Naive thymus-derived CD4-positive, alpha-beta T cell (primary cell): ENCODE results near the gene BTG4. TPM values are rescaled to one million over a fixed set of nuclear protein-coding genes. Genes with fewer than 3 reads are reported as not detected.

Experiments
- ATAC-seq: fragments of 150-1000 bp; cut with Tn5 transposase; 2 replicates; pipeline ENCODE4 v1.10.0; 2021; ENCODE audit warnings: mild to moderate bottlenecking, moderate library complexity
- CTCF ChIA-PET: fragments of 350-600 bp; sonication (Branson Sonifier 250); formaldehyde crosslinking; loops from one replicate; lab custom pipeline; 2021; ENCODE audit warnings: antibody characterized with exemption; lab: Charles Lee
- POLR2A ChIA-PET: fragments of 350-600 bp; sonication (Branson Sonifier 250); formaldehyde crosslinking; loops from one replicate; lab custom pipeline; 2021; ENCODE audit warnings: antibody characterized with exemption, inconsistent platforms; lab: Charles Lee
- DNase-seq, 9 donors: peaks; one replicate each; pipeline versions ENCODE4 v3.0.0 to v3.0.0-alpha.2; 2020 to 2022; ENCODE audit warnings: mixed read lengths in 1 of 9
- H3K27ac ChIP-seq: one replicate; pipeline ENCODE4 v1.7.0; 2013; ENCODE audit warnings: mild to moderate bottlenecking, low read depth, low read length, moderate library complexity
- H3K27me3 ChIP-seq, 2 donors: one replicate each; pipeline ENCODE4 v1.7.0; 2013; ENCODE audit warnings: low read length in 2 of 2, mild to moderate bottlenecking in 2 of 2, moderate library complexity in 2 of 2; ENCODE audit not compliant: control insufficient read depth in 2 of 2, insufficient read depth in 2 of 2
- H3K36me3 ChIP-seq, 3 experiments: 1 replicate in 2 of 3; 2 replicates in 1 of 3; pipeline ENCODE4 v1.7.0; 2013; ENCODE audit warnings: low read length in 3 of 3, mild to moderate bottlenecking in 3 of 3, moderate library complexity in 1 of 3; ENCODE audit not compliant: insufficient read depth in 3 of 3, control insufficient read depth in 2 of 3
- H3K4me1 ChIP-seq, 2 donors: one replicate each; pipeline ENCODE4 v1.7.0; 2013; ENCODE audit warnings: low read length in 2 of 2, mild to moderate bottlenecking in 2 of 2, moderate library complexity in 1 of 2; ENCODE audit not compliant: control insufficient read depth in 2 of 2, insufficient read depth in 2 of 2
- H3K4me3 ChIP-seq: 2 replicates; pipeline ENCODE4 v1.7.0; 2013; ENCODE audit warnings: mild to moderate bottlenecking, low read length
- H3K9me3 ChIP-seq, 3 experiments: 1 replicate in 2 of 3; 2 replicates in 1 of 3; pipeline ENCODE4 v1.7.0; 2013; ENCODE audit warnings: low read length in 3 of 3; ENCODE audit not compliant: control insufficient read depth in 2 of 3
- H3K27ac Mint-ChIP-seq, 9 donors: one replicate each; pipeline ENCODE4 v1.8.0; 2020 to 2022; ENCODE audit warnings: mixed read lengths in 9 of 9, mild to moderate bottlenecking in 8 of 9, moderate library complexity in 5 of 9, inconsistent platforms in 2 of 9
- H3K27me3 Mint-ChIP-seq, 5 donors: one replicate each; pipeline ENCODE4 v1.8.0; 2021 to 2022; ENCODE audit warnings: mixed read lengths in 5 of 5, mild to moderate bottlenecking in 1 of 5
- H3K36me3 Mint-ChIP-seq, 5 donors: one replicate each; pipeline ENCODE4 v1.8.0; 2020 to 2022; ENCODE audit warnings: mixed read lengths in 5 of 5, mild to moderate bottlenecking in 3 of 5, inconsistent platforms in 1 of 5
- H3K4me1 Mint-ChIP-seq, 7 donors: one replicate each; pipeline ENCODE4 v1.8.0; 2020 to 2022; ENCODE audit warnings: mixed read lengths in 7 of 7, mild to moderate bottlenecking in 3 of 7, inconsistent platforms in 1 of 7
- H3K4me3 Mint-ChIP-seq, 10 donors: one replicate each; pipeline ENCODE4 v1.8.0; 2020 to 2022; ENCODE audit warnings: mild to moderate bottlenecking in 10 of 10, mixed read lengths in 10 of 10, moderate library complexity in 6 of 10, inconsistent platforms in 2 of 10
- H3K9me3 Mint-ChIP-seq, 11 donors: one replicate each; pipeline ENCODE4 v1.8.0; 2020 to 2022; ENCODE audit warnings: mixed read lengths in 11 of 11, mild to moderate bottlenecking in 4 of 11, inconsistent platforms in 1 of 11, moderate library complexity in 1 of 11
- intact Hi-C, 2 donors: fragments of 100-400 bp; cut with micrococcal nuclease; formaldehyde crosslinking; loops; one replicate each; pipeline ENCODE4 v1.15.1; 2023
- polyA plus RNA-seq, 2 donors: library from polyadenylated mRNA; unstranded; fragments of 300-500 nt; fragmentation: Illumina TruSeq; gene quantifications; one replicate each; pipeline ENCODE4 v1.2.3, GENCODE V29; 2021
- total RNA-seq, 6 experiments: library from RNA in 5 of 6; stranded (reverse) in 5 of 6; gene quantifications; 1 replicate in 5 of 6; 2 replicates in 1 of 6; pipeline ENCODE4 v1.2.3 and lab custom pipeline; 2021 to 2026

Gene BTG4
- total and polyA plus RNA-seq, 7 experiments from 2014 or later, result not detected

- H3K9me3 Mint-ChIP-seq, result no peaks in the 10 kb centered on the region
- no peaks in the 10 kb centered on the region for H3K36me3 Mint-ChIP-seq
- DNase-seq (no peak), ATAC-seq (no peak)
- peak overlapping the region in 1 of 9 donors; percentile 8 for H3K27ac Mint-ChIP-seq
- POLR2A ChIA-PET, result no interaction called here
- H3K9me3 ChIP-seq, result no peaks in the 10 kb centered on the region
- no peaks in the 10 kb centered on the region for H3K4me1 ChIP-seq
- H3K4me3 ChIP-seq, result no peak overlapping the region
- no peaks in the 10 kb centered on the region for H3K36me3 ChIP-seq
- CTCF ChIA-PET, result no interaction called here
- H3K4me1 Mint-ChIP-seq, result peaks cover 0 to 5% (median 0%) of the 10 kb centered on the region in 7 donors
- H3K27me3 Mint-ChIP-seq, result peaks cover 0 to 27% (median 18%) of the 10 kb centered on the region in 5 donors
- H3K27ac ChIP-seq, result no peak overlapping the region
- no peak overlapping the region for H3K4me3 Mint-ChIP-seq
- no peaks in the 10 kb centered on the region for H3K27me3 ChIP-seq
- intact Hi-C loops, result no loop called here
Observed at GRCh38 chr11:111456086-111456858, 55.9 kb downstream of the BTG4 start.

DNA sequence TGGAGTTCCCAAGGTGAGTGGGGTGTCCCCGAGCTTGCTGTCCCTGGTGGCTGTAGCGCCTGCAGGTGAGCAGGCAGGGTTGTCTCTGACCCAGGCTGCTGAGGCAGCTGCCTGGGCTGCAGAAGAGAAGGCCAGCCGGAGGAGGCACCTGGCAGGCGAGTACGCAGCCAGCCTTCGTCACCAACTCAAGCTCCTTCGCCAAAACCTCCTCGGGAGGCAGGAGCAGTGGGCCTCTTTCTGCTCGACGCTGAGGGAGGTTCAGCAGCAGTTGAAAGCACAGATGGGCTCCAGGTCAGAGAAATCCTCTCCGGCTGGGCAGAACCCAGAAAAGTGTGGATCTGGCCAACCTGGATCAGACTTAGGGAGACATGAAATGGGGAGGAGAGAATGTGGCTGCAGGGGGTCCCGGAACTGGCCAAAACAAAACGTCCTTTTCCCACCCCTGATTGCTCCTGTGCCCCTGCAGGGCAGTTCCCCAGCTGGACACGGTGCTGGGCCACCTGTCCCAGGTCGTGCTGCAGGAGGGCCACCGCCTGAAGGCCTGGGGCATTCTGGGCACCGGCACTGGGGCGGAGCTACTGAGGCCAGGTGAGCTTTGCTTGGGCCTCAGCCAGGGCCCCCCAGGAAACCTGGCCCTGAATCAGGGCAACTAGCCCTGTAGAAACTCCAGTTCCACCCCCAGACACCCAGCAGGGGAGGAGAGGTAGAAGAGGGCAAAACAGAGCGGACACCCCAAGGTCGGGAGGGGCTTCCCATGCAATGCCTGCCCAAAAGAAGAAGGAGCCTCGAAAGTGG is 56.7 kb downstream of the BTG4 start:
- Mint-ChIP-seq H3K4me1 (peaks cover 0 to 3% (median 0%) of the 10 kb centered on the region in 7 donors), H3K4me3 (no peak overlapping the region), H3K27me3 (peaks cover 0 to 25% (median 12%) of the 10 kb centered on the region in 5 donors), H3K27ac (peak overlapping the region in 1 of 9 donors; percentile 8), H3K9me3 (no peaks in the 10 kb centered on the region), H3K36me3 (no peaks in the 10 kb centered on the region)
- H3K4me1 ChIP-seq, result no peaks in the 10 kb centered on the region
- no peak overlapping the region for H3K4me3 ChIP-seq
- ATAC-seq, result no peak
- H3K9me3 ChIP-seq, result no peaks in the 10 kb centered on the region
- ChIA-PET CTCF (no interaction called here), POLR2A (no interaction called here)
- H3K27ac ChIP-seq, result no peak overlapping the region
- no peaks in the 10 kb centered on the region for H3K27me3 ChIP-seq
- no peaks in the 10 kb centered on the region for H3K36me3 ChIP-seq
- intact Hi-C loops, result loop anchor here in 1 of 2 donors (2.0 kb wide), 1 partner anchor 321 kb away; no protein-coding TSS in a partner anchor
- no peak for DNase-seq

- H3K36me3 Mint-ChIP-seq, result no peaks in the 10 kb centered on the region
- H3K9me3 Mint-ChIP-seq, result no peaks in the 10 kb centered on the region
- POLR2A ChIA-PET, result no interaction called here
- DNase-seq (peak in 3 of 9 donors; percentile 14 to 64 (median 23)), ATAC-seq (no peak)
- Histone ChIP-seq H3K4me1 (no peaks in the 10 kb centered on the region), H3K36me3 (no peaks in the 10 kb centered on the region), H3K27ac (no peak overlapping the region), H3K4me3 (no peak overlapping the region), H3K27me3 (no peaks in the 10 kb centered on the region), H3K9me3 (no peaks in the 10 kb centered on the region)
- peaks cover 0 to 3% (median 0%) of the 10 kb centered on the region in 7 donors for H3K4me1 Mint-ChIP-seq
- H3K4me3 Mint-ChIP-seq, result no peak overlapping the region
- H3K27ac Mint-ChIP-seq, result no peak overlapping the region
- peaks cover 0 to 17% (median 8%) of the 10 kb centered on the region in 5 donors for H3K27me3 Mint-ChIP-seq
- intact Hi-C loops, result loop anchor here (1.0 to 2.0 kb wide), 4 partner anchors 85 to 387 kb away; no protein-coding TSS in a partner anchor
- CTCF ChIA-PET, result no interaction called here
Observed at GRCh38 chr11:111454561-111455192, 57.5 kb downstream of the BTG4 start.

- peak overlapping the region in 1 of 9 donors; percentile 60 for H3K27ac Mint-ChIP-seq
- POLR2A ChIA-PET, result no interaction called here
- ATAC-seq (no peak), DNase-seq (no peak)
- H3K4me1 ChIP-seq, result no peaks in the 10 kb centered on the region
- CTCF ChIA-PET, result no interaction called here
- H3K27me3 Mint-ChIP-seq, result peaks cover 0 to 3% (median 3%) of the 10 kb centered on the region in 5 donors
- no peaks in the 10 kb centered on the region for H3K36me3 Mint-ChIP-seq
- no peaks in the 10 kb centered on the region for H3K27me3 ChIP-seq
- H3K4me1 Mint-ChIP-seq, result peaks cover 0 to 3% (median 0%) of the 10 kb centered on the region in 7 donors
- no peaks in the 10 kb centered on the region for H3K9me3 ChIP-seq
- H3K4me3 ChIP-seq, result no peak overlapping the region
- intact Hi-C loops, result no loop called here
- H3K9me3 Mint-ChIP-seq, result no peaks in the 10 kb centered on the region
- no peak overlapping the region for H3K4me3 Mint-ChIP-seq
- H3K36me3 ChIP-seq, result no peaks in the 10 kb centered on the region
- no peak overlapping the region for H3K27ac ChIP-seq
Observed at GRCh38 chr11:111452817-111453552, 59.2 kb downstream of the BTG4 start.

DNA sequence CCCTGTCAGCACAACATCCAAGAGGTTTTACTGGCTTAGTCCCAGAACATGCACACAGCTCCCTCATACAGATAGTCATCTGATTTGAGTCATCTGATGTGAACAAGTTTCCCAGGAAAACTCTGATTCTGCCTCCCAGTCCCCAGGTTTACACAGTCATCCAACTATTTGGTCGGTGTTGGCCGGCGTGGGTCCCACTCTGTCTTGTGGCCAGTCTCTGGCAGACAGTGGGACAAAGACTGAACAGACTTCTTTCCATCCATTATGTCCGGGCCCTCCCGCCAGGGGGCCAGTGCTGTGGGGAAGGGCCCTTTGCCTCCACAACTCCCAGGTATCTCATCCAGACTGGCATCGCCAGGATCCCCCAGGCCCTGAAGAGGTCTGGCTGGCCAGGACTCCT is 60.0 kb downstream of the BTG4 start:
- Mint-ChIP-seq H3K27me3 (peaks cover 0 to 3% (median 0%) of the 10 kb centered on the region in 5 donors), H3K9me3 (no peaks in the 10 kb centered on the region), H3K27ac (peak overlapping the region in 1 of 9 donors; percentile 49), H3K36me3 (no peaks in the 10 kb centered on the region), H3K4me3 (no peak overlapping the region), H3K4me1 (peaks cover 0 to 3% (median under 1%) of the 10 kb centered on the region in 7 donors)
- Histone ChIP-seq H3K4me3 (no peak overlapping the region), H3K27ac (no peak overlapping the region), H3K4me1 (no peaks in the 10 kb centered on the region), H3K27me3 (no peaks in the 10 kb centered on the region), H3K36me3 (no peaks in the 10 kb centered on the region), H3K9me3 (no peaks in the 10 kb centered on the region)
- ATAC-seq (no peak), DNase-seq (no peak)
- intact Hi-C loops, result no loop called here
- POLR2A ChIA-PET, result no interaction called here
- CTCF ChIA-PET, result no interaction called here
